DOHH2 (cell line): ENCODE data around the gene RPL36AL.

Experiments
- H3F3A ChIP-seq: fragments of 200-600 bp; sonication (generic), shearing (Covaris generic); 2 replicates; pipeline ENCODE4 v1.6.0; 2016; ENCODE audit warnings: antibody characterized with exemption, mild to moderate bottlenecking; ENCODE audit not compliant: control insufficient read depth, insufficient read depth
- H3K27ac ChIP-seq: fragments of 200-600 bp; sonication (generic); 2 replicates; pipeline ENCODE4 v1.5.1; 2014; ENCODE audit warnings: low read depth, mild to moderate bottlenecking, low read length, moderate library complexity
- H3K27me3 ChIP-seq: fragments of 200-600 bp; sonication (generic); 2 replicates; pipeline ENCODE4 v1.6.1; 2014; ENCODE audit warnings: mild to moderate bottlenecking, low read length, mixed read lengths; ENCODE audit not compliant: control insufficient read depth
- H3K36me3 ChIP-seq: fragments of 200-600 bp; sonication (generic); 2 replicates; pipeline ENCODE4 v1.6.1; 2014; ENCODE audit warnings: mild to moderate bottlenecking, low read length, moderate library complexity, mixed read lengths; ENCODE audit not compliant: control insufficient read depth
- H3K4me1 ChIP-seq: fragments of 200-600 bp; sonication (generic); 2 replicates; pipeline ENCODE4 v1.6.1; 2014; ENCODE audit warnings: mild to moderate bottlenecking, low read length, mixed read lengths; ENCODE audit not compliant: control insufficient read depth
- H3K4me2 ChIP-seq: fragments of 200-600 bp; sonication (generic); 2 replicates; pipeline ENCODE4 v1.6.0; 2014; ENCODE audit warnings: mild to moderate bottlenecking, low read length, moderate library complexity
- H3K4me3 ChIP-seq: fragments of 200-600 bp; sonication (generic); 2 replicates; pipeline ENCODE4 v1.5.1; 2014; ENCODE audit warnings: mild to moderate bottlenecking, low read length, mixed read lengths
- H3K79me2 ChIP-seq: fragments of 200-600 bp; sonication (generic); 2 replicates; pipeline ENCODE4 v1.6.1; 2014; ENCODE audit warnings: mild to moderate bottlenecking, low read length, mixed read lengths; ENCODE audit not compliant: control insufficient read depth
- H3K9me2 ChIP-seq: fragments of 200-600 bp; sonication (generic); replicated peaks from 2 replicates; pipeline ENCODE4 v1.6.1; 2014; ENCODE audit warnings: mild to moderate bottlenecking, low read length, mixed read lengths; ENCODE audit not compliant: control insufficient read depth
- H3K9me3 ChIP-seq: fragments of 200-600 bp; sonication (generic); 2 replicates; pipeline ENCODE4 v1.6.1; 2014; ENCODE audit warnings: antibody characterized with exemption, low read length, mixed read lengths; ENCODE audit not compliant: control insufficient read depth, insufficient read depth
- H4K20me1 ChIP-seq: fragments of 200-600 bp; sonication (generic); 2 replicates; pipeline ENCODE4 v1.6.0; 2014; ENCODE audit warnings: low read depth, mild to moderate bottlenecking, antibody characterized with exemption, low read length, moderate library complexity; ENCODE audit not compliant: control insufficient read depth, insufficient read depth
- CTCF ChIP-seq: fragments of 200-600 bp; sonication (generic); IDR thresholded peaks from one replicate; pipeline ENCODE4 v1.5.1; 2014; ENCODE audit warnings: antibody characterized with exemption, mild to moderate bottlenecking, low read depth, low read length; ENCODE audit not compliant: poor library complexity, severe bottlenecking
- EZH2phosphoT487 ChIP-seq: fragments of 200-600 bp; sonication (generic); IDR thresholded peaks from 2 replicates; pipeline ENCODE4 v1.6.1; 2017; ENCODE audit warnings: borderline replicate concordance, mild to moderate bottlenecking, antibody characterized with exemption, low read length, moderate library complexity, mixed read lengths

RPL36AL gene

DNA sequence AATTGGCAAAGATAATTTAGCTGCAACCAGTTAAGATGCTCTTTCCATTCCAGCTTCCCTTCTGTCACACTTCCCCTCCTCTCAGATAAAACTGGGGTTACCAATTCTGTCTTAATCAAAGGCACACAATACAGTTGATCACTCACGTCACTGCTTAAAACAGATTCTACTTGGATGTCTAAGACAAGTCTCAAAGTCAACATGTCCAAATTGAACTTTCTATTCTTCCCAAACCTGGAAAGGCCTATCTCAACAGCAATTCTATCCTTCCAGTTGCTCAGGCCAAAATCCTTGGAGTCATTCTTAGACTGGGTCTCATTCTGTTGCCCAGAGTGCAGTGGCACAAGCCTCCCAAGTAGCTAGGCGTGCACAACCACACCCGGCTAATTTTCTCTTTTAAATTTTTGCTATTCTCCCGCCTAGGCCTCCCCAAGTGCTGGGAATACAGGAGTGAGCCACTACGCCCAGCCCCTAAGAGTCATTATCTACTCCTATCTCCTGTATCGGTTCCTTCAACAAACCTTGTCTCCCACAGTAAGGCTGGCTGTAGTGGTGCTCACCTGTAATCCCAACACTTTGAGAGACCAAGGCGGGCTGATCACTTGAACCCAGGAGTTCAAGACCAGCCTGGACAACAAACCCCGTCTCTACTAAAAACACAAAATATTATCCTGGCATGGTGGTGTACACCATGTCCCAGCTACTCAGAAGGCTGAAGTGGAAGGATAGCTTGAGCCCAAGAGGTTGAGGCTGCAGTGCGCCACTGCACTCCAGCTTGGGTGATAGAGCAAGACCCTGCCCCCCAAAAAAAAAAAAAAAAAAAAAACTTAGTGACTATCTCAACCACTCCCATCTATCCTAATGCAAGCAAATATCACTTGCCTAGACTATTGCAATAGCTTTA is 39.0 kb downstream of the RPL36AL start:
- peaks cover 60% of the 10 kb centered on the region for H3F3A ChIP-seq
- no peak overlapping the region for H3K27ac ChIP-seq
- peaks cover 89% of the 10 kb centered on the region for H3K36me3 ChIP-seq

DNA sequence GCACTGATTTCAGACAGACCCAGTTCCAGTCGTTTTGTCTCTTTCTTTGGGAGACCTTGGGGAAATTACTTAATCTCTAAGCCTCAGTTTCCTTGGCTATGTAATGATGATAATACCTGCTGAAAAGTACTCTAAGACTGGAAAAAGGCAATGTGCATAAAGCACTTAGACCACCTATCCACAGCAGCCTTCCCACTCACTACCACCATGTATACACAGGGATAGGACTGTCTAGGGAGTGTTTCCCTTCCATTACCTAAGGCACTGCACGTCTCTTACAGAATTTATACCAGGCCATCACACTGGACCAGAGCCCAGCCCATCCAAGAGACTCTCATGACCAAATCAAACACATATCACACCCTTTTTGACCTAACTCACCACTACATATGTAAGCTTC is 40.6 kb downstream of the RPL36AL start:
- Histone ChIP-seq H3K9me2 (no peaks in the 10 kb centered on the region), H3K4me3 (no peak overlapping the region), H3K27ac (no peak overlapping the region), H3K4me2 (no peak overlapping the region), H3K27me3 (no peaks in the 10 kb centered on the region), H3K9me3 (no peaks in the 10 kb centered on the region), H3K36me3 (peaks cover 85% of the 10 kb centered on the region), H3F3A (peaks cover 57% of the 10 kb centered on the region), H3K4me1 (peaks cover 25% of the 10 kb centered on the region), H4K20me1 (peaks cover 25% of the 10 kb centered on the region), H3K79me2 (peaks cover 67% of the 10 kb centered on the region)
- TF ChIP-seq CTCF (no peak), EZH2phosphoT487 (no peak)

More for the DNA sequence above, 39.0 kb downstream of the RPL36AL start:
- Histone ChIP-seq H3K9me2 (no peaks in the 10 kb centered on the region), H3K4me3 (no peak overlapping the region), H3K79me2 (peaks cover 82% of the 10 kb centered on the region), H4K20me1 (peaks cover 30% of the 10 kb centered on the region), H3K4me2 (0 out of 2 replicates have a peak overlapping the region, but pooled peaks have one; percentile 49), H3K4me1 (peaks cover 25% of the 10 kb centered on the region), H3K9me3 (no peaks in the 10 kb centered on the region), H3K27me3 (no peaks in the 10 kb centered on the region)
- no peak for TF ChIP-seq EZH2phosphoT487
- no peak for TF ChIP-seq CTCF

DNA sequence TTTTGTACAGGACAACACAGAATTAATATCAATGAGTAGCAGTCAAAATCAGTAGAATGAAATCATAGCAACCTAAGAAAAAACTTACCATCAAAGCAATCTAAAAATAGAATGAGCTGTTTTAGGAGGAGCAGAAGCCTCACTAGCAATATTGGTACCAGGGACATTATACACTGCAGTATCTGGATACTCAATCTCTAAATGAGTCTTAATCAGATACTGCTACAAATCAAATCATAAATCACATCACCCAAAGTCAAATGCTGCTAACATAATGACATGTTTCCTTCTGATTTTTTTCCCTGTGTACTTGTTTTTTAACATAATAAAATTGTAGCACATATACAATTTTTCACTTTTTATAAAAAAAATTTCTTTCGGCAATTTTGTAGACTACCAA is 42.3 kb downstream of the RPL36AL start:
- peaks cover 50% of the 10 kb centered on the region for H3K79me2 ChIP-seq
- peaks cover 9% of the 10 kb centered on the region; the same call in 1 of the 2 replicates for H4K20me1 ChIP-seq

More for the DNA sequence above, 42.3 kb downstream of the RPL36AL start:
- TF ChIP-seq EZH2phosphoT487, result no peak
- no peak for TF ChIP-seq CTCF
- no peaks in the 10 kb centered on the region for H3K9me2 ChIP-seq
- H3K4me2 ChIP-seq, result no peak overlapping the region
- H3K27me3 ChIP-seq, result no peaks in the 10 kb centered on the region
- H3K27ac ChIP-seq, result no peak overlapping the region
- H3F3A ChIP-seq, result peaks cover 47% of the 10 kb centered on the region
- H3K4me3 ChIP-seq, result no peak overlapping the region
- H3K4me1 ChIP-seq, result peaks cover 10% of the 10 kb centered on the region
- peaks cover 83% of the 10 kb centered on the region for H3K36me3 ChIP-seq
- no peaks in the 10 kb centered on the region for H3K9me3 ChIP-seq
